Esophagus squamous epithelium (tissue), 4 donors: ENCODE results near the gene BZW2.

Experiments
- CTCF ChIP-seq, 6 experiments: fragments of 450-650 bp in 4 of 6; fragments of 200-600 bp in 2 of 6; sonication (generic) in 2 of 6; IDR thresholded peaks; one replicate each; pipeline ENCODE4 v1.5.1; 2016 to 2019; ENCODE audit warnings: antibody characterized with exemption in 6 of 6, mild to moderate bottlenecking in 4 of 6, moderate library complexity in 4 of 6
- POLR2A ChIP-seq, 4 donors: fragments of 450-650 bp; IDR thresholded peaks; one replicate each; pipeline ENCODE4 v1.6.1; 2017; ENCODE audit warnings: antibody characterized with exemption in 4 of 4, mild to moderate bottlenecking in 4 of 4, moderate library complexity in 3 of 4

GRCh38 chr7:16684935-16685334 is 39.0 kb downstream of the BZW2 start:
- TF ChIP-seq CTCF (IDR thresholded peaks at IDR 0.05): no peak
- no peak for TF ChIP-seq POLR2A (IDR thresholded peaks at IDR 0.05)
